ENCODE data around the gene PCLO.
"Not testable (repeated sequence)": the region's sequence is repeated elsewhere in the genome, so short reads cannot be mapped to it uniquely, and the experiment has no call there.

Gene PCLO

GRCh38 chr7:82926477-82926876 lies 236.2 kb downstream of the PCLO start:
- peaks cover 4% of the 10 kb centered on the region for H3K27me3 Mint-ChIP-seq (ENCODE audit: low read depth)
- H3K4me3 Mint-ChIP-seq: no peak overlapping the region
- no peak for TF ChIP-seq CTCF (IDR thresholded peaks at IDR 0.05; ENCODE audit: unreplicated experiment in 3 of 3)
- H3K9me3 Mint-ChIP-seq: no peaks in the 10 kb centered on the region
- H3K36me3 Mint-ChIP-seq (ENCODE audit: low read depth): no peaks in the 10 kb centered on the region
- H3K4me1 Mint-ChIP-seq: no peaks in the 10 kb centered on the region
- H3K27ac Mint-ChIP-seq: peak overlapping the region in 2 of 3 experiments; percentile 61 to 71

GRCh38 chr7:82925331-82925730 lies 237.4 kb downstream of the PCLO start:
- H3K4me1 Mint-ChIP-seq: no peaks in the 10 kb centered on the region
- no peak for TF ChIP-seq CTCF (IDR thresholded peaks at IDR 0.05; ENCODE audit: unreplicated experiment in 3 of 3)
- no peaks in the 10 kb centered on the region for H3K36me3 Mint-ChIP-seq (ENCODE audit: low read depth)
- H3K27me3 Mint-ChIP-seq (ENCODE audit: low read depth): peaks cover 4% of the 10 kb centered on the region
- no peaks in the 10 kb centered on the region for H3K9me3 Mint-ChIP-seq
- H3K4me3 Mint-ChIP-seq: no peak overlapping the region
- H3K27ac Mint-ChIP-seq: no peak overlapping the region

GRCh38 chr7:82906502-82906901 lies 256.2 kb downstream of the PCLO start:
- no peak overlapping the region for H3K4me3 Mint-ChIP-seq
- H3K4me1 Mint-ChIP-seq: no peaks in the 10 kb centered on the region
- TF ChIP-seq CTCF (IDR thresholded peaks at IDR 0.05; ENCODE audit: unreplicated experiment in 3 of 3): no peak
- H3K27me3 Mint-ChIP-seq (ENCODE audit: low read depth): no peaks in the 10 kb centered on the region
- no peaks in the 10 kb centered on the region for H3K9me3 Mint-ChIP-seq
- H3K36me3 Mint-ChIP-seq (ENCODE audit: low read depth): no peaks in the 10 kb centered on the region
- no peak overlapping the region for H3K27ac Mint-ChIP-seq

DNA sequence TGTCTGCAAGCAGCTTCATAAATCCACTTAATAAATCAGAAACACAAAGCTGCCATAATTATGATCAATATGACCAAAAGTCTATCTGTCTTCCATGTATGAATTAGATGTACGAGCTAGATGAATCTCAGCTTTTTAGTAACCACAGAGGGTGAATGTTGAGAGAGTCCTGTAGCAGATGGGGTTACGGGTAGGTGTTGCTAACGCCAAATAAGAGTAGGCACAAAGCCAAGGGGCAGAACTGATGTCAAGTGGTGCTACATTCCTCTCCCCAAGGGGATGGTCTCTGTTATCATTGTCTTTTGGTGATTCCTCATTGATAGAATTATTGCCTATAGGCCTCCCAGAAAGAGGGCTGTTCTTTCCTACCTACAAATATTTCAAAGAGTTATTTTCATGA lies 257.8 kb downstream of the PCLO start:
- TF ChIP-seq CTCF (IDR thresholded peaks at IDR 0.05; ENCODE audit: unreplicated experiment in 3 of 3): no peak
- Mint-ChIP-seq H3K4me1 (no peaks in the 10 kb centered on the region), H3K36me3 (ENCODE audit: low read depth) (no peaks in the 10 kb centered on the region), H3K4me3 (no peak overlapping the region), H3K27ac (no peak overlapping the region), H3K27me3 (ENCODE audit: low read depth) (no peaks in the 10 kb centered on the region), H3K9me3 (no peaks in the 10 kb centered on the region)

GRCh38 chr7:82901098-82901497 lies 261.6 kb downstream of the PCLO start:
- H3K27me3 Mint-ChIP-seq (ENCODE audit: low read depth); H3K36me3 Mint-ChIP-seq (ENCODE audit: low read depth); H3K4me3 Mint-ChIP-seq; H3K27ac Mint-ChIP-seq; H3K9me3 Mint-ChIP-seq; H3K4me1 Mint-ChIP-seq: not testable (repeated sequence)

DNA sequence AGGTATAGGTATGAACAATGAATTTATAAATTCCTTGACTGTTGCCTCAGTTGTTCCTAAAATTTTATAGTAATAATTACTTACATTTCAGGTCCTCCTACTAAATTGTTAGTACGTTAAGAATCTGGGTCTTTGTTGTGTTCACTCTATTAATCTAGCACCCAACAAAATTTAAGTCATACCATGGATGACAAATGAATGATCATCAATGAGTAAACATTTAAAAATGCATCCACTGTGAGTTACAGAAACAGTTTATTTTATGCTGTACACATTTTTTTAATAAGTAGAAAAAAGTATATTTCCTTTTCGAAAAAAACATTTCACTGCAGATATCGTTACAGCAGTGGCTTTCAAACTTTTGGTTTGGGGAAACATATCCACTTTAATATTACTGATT lies 265.2 kb downstream of the PCLO start:
- no peaks in the 10 kb centered on the region for H3K36me3 Mint-ChIP-seq (ENCODE audit: low read depth)
- no peak overlapping the region for H3K4me3 Mint-ChIP-seq
- no peaks in the 10 kb centered on the region for H3K9me3 Mint-ChIP-seq
- no peak overlapping the region for H3K27ac Mint-ChIP-seq
- no peaks in the 10 kb centered on the region for H3K27me3 Mint-ChIP-seq (ENCODE audit: low read depth)
- TF ChIP-seq CTCF (IDR thresholded peaks at IDR 0.05; ENCODE audit: unreplicated experiment in 3 of 3): no peak
- H3K4me1 Mint-ChIP-seq: no peaks in the 10 kb centered on the region

DNA sequence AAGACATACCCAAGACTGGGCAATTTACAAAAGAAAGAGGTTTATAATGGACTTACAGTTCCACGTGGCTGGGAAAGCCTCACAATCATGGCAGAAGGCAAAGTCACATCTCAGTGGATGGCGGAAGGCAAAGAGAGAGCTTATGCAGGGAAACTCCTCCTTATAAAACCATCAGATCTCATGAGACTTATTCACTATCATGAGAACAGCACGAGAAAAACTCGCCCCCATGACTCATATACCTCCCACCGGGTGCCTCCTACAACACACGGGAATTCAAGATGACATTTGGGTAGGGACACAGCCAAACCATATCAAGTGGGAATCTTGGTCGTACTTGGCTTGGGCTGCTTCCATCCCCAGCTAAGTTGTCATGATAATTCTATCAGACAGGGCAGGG lies 268.3 kb downstream of the PCLO start:
- not testable (repeated sequence) for H3K9me3 Mint-ChIP-seq; H3K4me3 Mint-ChIP-seq; H3K27ac Mint-ChIP-seq; H3K36me3 Mint-ChIP-seq (ENCODE audit: low read depth); H3K27me3 Mint-ChIP-seq (ENCODE audit: low read depth); H3K4me1 Mint-ChIP-seq

All from nephron (organoid).